HL-60 (cell line): ENCODE results near the gene AP2A2.

ENCODE experiments used
- DNase-seq, 2 experiments: peaks; one replicate each; pipeline ENCODE4 v3.0.0-alpha.2; 2010 to 2020; ENCODE audit warnings: low read depth in 1 of 2, low spot score in 1 of 2
- H3K27ac ChIP-seq: fragments of 250-450 bp; sonication (Bioruptor Pico); replicated peaks from 2 replicates; pipeline ENCODE4 v1.5.1; 2020; ENCODE audit warnings: mild to moderate bottlenecking, moderate library complexity
- H3K27me3 ChIP-seq: fragments of 250-450 bp; sonication (Bioruptor Pico); 2 replicates; pipeline ENCODE4 v1.5.1; 2021; ENCODE audit warnings: mild to moderate bottlenecking, moderate library complexity; ENCODE audit not compliant: insufficient read depth, poor library complexity, severe bottlenecking
- H3K4me3 ChIP-seq: replicated peaks from 2 replicates; pipeline ENCODE4 v1.5.1; 2011; ENCODE audit warnings: mild to moderate bottlenecking, control low read depth, low read length; ENCODE audit not compliant: insufficient read depth
- GABPA ChIP-seq: IDR thresholded peaks from 2 replicates; pipeline ENCODE4 v1.6.1; 2012; ENCODE audit warnings: low read depth
- POLR2AphosphoS5 ChIP-seq: IDR thresholded peaks from 2 replicates; pipeline ENCODE4 v1.6.1; 2012; ENCODE audit warnings: low read depth
- SPI1 ChIP-seq: IDR thresholded peaks from 2 replicates; pipeline ENCODE4 v1.6.1; 2012; ENCODE audit warnings: low read depth, mild to moderate bottlenecking, borderline replicate concordance
- TF ChIP-seq, protein P1 (sequence below): IDR thresholded peaks from one replicate; pipeline ENCODE4 v1.5.1; 2011; ENCODE audit warnings: low read length, control low read depth, inconsistent platforms; ENCODE audit not compliant: insufficient read depth
- TF ChIP-seq, protein P2 (sequence below): IDR thresholded peaks from 2 replicates; pipeline ENCODE4 v1.6.1; 2012; ENCODE audit warnings: low read depth; ENCODE audit not compliant: insufficient replicate concordance

AP2A2 gene

DNA sequence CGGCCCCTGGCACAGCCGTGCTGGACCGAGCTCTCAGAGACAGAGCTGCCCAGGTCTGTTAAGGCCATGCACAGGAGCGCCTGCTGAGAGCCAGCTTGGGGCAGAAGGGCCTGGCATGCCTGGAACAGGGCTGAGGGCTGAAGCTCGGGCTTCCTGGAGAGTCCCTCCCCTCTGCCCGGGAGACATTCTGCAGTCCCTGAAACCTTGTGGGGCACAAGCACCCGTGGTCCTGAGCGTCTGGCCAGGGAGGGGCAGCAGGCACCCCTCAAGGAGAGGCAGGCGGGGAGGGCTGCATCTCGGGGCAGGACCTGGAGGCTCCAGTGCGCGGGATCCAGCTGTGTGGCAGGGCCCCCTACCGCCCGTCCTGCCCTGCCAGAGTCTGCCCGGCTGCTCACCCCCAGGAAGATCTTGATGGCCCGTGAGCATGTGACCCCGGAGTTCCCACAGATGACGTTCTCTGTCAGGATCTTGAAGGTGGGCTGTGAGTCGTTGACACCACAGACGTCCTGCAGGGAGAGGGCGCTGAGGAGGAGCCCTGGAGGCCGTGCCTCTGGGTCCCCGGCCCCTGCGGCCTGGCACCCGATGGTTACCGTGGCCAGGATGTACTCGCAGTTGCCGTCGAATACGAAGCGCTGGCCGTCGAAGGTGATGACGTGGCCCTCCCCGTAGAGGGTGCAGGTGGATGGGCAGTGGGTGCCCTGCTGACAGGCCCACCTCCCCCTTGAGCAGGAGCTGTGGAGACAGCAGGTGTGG, 99.9 kb downstream of the AP2A2 start:
- H3K27ac ChIP-seq, result no peak overlapping the region
- H3K27me3 ChIP-seq, result no peaks in the 10 kb centered on the region
- no peak overlapping the region for H3K4me3 ChIP-seq
- no peak for DNase-seq
- TF ChIP-seq POLR2AphosphoS5 (no peak), GABPA (no peak), SPI1 (no peak)
- TF ChIP-seq, protein P1, sequence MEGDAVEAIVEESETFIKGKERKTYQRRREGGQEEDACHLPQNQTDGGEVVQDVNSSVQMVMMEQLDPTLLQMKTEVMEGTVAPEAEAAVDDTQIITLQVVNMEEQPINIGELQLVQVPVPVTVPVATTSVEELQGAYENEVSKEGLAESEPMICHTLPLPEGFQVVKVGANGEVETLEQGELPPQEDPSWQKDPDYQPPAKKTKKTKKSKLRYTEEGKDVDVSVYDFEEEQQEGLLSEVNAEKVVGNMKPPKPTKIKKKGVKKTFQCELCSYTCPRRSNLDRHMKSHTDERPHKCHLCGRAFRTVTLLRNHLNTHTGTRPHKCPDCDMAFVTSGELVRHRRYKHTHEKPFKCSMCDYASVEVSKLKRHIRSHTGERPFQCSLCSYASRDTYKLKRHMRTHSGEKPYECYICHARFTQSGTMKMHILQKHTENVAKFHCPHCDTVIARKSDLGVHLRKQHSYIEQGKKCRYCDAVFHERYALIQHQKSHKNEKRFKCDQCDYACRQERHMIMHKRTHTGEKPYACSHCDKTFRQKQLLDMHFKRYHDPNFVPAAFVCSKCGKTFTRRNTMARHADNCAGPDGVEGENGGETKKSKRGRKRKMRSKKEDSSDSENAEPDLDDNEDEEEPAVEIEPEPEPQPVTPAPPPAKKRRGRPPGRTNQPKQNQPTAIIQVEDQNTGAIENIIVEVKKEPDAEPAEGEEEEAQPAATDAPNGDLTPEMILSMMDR, result no peak
- TF ChIP-seq, protein P2, sequence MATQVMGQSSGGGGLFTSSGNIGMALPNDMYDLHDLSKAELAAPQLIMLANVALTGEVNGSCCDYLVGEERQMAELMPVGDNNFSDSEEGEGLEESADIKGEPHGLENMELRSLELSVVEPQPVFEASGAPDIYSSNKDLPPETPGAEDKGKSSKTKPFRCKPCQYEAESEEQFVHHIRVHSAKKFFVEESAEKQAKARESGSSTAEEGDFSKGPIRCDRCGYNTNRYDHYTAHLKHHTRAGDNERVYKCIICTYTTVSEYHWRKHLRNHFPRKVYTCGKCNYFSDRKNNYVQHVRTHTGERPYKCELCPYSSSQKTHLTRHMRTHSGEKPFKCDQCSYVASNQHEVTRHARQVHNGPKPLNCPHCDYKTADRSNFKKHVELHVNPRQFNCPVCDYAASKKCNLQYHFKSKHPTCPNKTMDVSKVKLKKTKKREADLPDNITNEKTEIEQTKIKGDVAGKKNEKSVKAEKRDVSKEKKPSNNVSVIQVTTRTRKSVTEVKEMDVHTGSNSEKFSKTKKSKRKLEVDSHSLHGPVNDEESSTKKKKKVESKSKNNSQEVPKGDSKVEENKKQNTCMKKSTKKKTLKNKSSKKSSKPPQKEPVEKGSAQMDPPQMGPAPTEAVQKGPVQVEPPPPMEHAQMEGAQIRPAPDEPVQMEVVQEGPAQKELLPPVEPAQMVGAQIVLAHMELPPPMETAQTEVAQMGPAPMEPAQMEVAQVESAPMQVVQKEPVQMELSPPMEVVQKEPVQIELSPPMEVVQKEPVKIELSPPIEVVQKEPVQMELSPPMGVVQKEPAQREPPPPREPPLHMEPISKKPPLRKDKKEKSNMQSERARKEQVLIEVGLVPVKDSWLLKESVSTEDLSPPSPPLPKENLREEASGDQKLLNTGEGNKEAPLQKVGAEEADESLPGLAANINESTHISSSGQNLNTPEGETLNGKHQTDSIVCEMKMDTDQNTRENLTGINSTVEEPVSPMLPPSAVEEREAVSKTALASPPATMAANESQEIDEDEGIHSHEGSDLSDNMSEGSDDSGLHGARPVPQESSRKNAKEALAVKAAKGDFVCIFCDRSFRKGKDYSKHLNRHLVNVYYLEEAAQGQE, result no peak

DNA sequence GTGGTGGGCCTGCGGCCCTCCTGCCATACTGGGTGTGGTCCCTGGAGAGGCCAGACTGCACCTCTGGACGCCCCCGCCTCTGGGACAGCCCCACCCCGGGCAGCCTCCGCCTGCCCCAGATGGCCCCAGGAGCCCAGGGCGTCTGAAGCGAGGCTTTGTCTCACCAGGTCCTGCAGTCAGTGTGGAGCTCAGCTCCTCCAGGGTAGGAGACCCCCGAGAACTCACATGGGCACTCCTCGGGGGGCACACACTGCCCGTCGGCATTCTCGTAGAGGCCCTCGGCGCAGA, 100.4 kb downstream of the AP2A2 start:
- DNase-seq, result no peak
- no peak overlapping the region for H3K4me3 ChIP-seq
- TF ChIP-seq SPI1 (no peak), POLR2AphosphoS5 (no peak), GABPA (no peak)
- TF ChIP-seq, protein P2, result no peak
- TF ChIP-seq, protein P1, result no peak
- H3K27me3 ChIP-seq, result no peaks in the 10 kb centered on the region
- H3K27ac ChIP-seq, result no peak overlapping the region

DNA sequence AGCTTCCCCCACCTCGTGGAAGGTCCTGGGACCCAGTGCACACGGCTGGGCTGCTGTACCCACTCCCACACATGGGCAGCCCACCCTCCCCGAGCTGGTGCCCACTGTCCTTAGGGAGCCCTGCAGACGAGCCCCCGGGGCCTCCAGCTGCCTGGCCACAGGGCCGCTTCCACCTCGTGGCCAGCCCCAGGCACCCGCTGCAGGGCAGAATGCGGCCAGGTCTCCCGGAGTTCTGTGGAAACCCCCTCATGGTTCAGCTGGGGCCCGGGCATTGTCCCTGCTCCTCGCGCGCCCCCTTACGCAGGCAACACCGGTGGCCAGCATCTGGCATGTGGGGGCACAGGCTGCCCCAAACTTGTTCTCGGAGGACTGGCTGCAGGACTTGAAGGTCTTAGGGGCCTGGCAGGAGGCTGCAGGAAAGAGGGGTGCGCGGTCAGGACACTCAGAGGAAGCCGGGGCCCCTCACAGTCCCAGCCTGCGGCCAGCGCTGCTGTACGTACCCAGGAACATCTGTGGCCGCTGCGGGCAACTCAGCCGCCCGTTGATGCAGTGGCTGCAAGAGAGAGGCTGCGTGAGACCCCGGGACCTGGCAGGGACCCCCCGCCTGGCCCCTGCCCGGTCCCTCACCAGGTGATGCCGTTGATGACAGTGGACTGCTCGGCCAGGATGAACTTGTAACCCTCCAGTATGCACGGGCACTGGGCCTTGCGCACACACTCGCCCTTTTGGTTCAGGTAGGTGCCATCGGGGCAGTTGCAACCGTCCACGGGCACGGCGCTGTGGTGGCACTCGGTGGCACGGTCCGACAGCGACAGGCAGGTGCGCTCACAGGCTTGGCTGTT, 101.2 kb downstream of the AP2A2 start:
- TF ChIP-seq POLR2AphosphoS5 (no peak), GABPA (no peak), SPI1 (no peak)
- TF ChIP-seq, protein P1, result no peak
- TF ChIP-seq, protein P2, result no peak
- Histone ChIP-seq H3K27ac (no peak overlapping the region), H3K27me3 (no peaks in the 10 kb centered on the region), H3K4me3 (no peak overlapping the region)
- no peak for DNase-seq
